Measurements from ENCODE around the gene ODAD2. TPM values are rescaled to one million over a fixed set of nuclear protein-coding genes. Genes with fewer than 3 reads are reported as not detected.

Gene ODAD2, protein sequence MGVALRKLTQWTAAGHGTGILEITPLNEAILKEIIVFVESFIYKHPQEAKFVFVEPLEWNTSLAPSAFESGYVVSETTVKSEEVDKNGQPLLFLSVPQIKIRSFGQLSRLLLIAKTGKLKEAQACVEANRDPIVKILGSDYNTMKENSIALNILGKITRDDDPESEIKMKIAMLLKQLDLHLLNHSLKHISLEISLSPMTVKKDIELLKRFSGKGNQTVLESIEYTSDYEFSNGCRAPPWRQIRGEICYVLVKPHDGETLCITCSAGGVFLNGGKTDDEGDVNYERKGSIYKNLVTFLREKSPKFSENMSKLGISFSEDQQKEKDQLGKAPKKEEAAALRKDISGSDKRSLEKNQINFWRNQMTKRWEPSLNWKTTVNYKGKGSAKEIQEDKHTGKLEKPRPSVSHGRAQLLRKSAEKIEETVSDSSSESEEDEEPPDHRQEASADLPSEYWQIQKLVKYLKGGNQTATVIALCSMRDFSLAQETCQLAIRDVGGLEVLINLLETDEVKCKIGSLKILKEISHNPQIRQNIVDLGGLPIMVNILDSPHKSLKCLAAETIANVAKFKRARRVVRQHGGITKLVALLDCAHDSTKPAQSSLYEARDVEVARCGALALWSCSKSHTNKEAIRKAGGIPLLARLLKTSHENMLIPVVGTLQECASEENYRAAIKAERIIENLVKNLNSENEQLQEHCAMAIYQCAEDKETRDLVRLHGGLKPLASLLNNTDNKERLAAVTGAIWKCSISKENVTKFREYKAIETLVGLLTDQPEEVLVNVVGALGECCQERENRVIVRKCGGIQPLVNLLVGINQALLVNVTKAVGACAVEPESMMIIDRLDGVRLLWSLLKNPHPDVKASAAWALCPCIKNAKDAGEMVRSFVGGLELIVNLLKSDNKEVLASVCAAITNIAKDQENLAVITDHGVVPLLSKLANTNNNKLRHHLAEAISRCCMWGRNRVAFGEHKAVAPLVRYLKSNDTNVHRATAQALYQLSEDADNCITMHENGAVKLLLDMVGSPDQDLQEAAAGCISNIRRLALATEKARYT
- total RNA-seq = 0.22 and 1.0 TPM in 2 replicates

GRCh38 chr10:27998954-27999275 is at the start of gene ODAD2:
ODAD2 (minus strand) TSS chr10:27999079; CDS start chr10:27995142, 3,937 bp downstream.

Small RNA genes within 50 kb of the gene (small RNA-seq; reads per million reads assigned to genes)
- gene MRPS21P5 (ENCODE audit: low replicate concordance) (not detected), gene RN7SKP132 (ENCODE audit: low replicate concordance) (not detected)

All from placental pericyte (primary cell).